Measurements from ENCODE around the gene POU3F4. TPM values are rescaled to one million over a fixed set of nuclear protein-coding genes. Genes with fewer than 3 reads are reported as not detected.

POU3F4 gene
- total RNA-seq (not detected), total RNA-seq (0 to 0.12 (median 0) reads per million in 172 experiments)
- polyA plus RNA-seq (2013, experiment 1 of 2), result not detected
- not detected for polyA plus RNA-seq (2013, experiment 2 of 2)

DNA sequence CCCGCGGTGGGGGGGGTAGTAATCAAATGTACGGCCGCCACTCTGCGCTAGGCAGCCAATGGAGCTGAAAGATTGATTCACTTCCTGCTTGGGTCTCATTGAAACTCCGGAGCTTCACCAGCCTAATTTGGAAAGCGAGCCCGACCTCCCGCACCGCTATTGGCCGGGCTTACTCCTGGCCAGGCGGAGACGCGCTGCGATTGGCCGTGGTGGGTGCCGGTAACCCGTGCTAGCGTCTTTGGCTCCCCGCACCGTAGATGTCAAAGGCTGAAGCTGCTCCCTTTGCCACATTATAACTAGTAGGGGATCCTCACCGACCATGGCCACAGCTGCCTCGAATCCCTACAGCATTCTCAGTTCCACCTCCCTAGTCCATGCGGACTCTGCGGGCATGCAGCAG lies at the start of gene POU3F4:
POU3F4 (plus strand) TSS at position 285 of the 400 bp plus-strand sequence; CDS start at position 320, 35 bp downstream.
- H3K27me3 Mint-ChIP-seq, result peaks cover 57% of the 10 kb centered on the region
- H3K9me3 Mint-ChIP-seq, result no peaks in the 10 kb centered on the region
- peaks cover 4% of the 10 kb centered on the region for H3K4me1 Mint-ChIP-seq (ENCODE audit: low read depth)
- peaks cover 0 to 27% of the 10 kb centered on the region in 2 experiments for H3K9me3 ChIP-seq (ENCODE audit: control insufficient read depth in 1 of 2, insufficient read depth in 1 of 2, low read length in 2 of 2)
- intact Hi-C loops (cut with DNase I, micrococcal nuclease), result no loop called here
- DNase-seq (no peak), ATAC-seq (ENCODE audit: poor library complexity) (no peak)
- peaks cover 4% of the 10 kb centered on the region for H3K4me1 ChIP-seq (ENCODE audit: insufficient read depth, low read length)
- no peak within 1 kb of the TSS for H3K4me3 ChIP-seq (ENCODE audit: low read length)
- no peaks in the 10 kb centered on the region for H3K36me3 ChIP-seq (ENCODE audit: insufficient read depth, low read length)
- peaks cover 27 to 58% of the 10 kb centered on the region in 2 experiments for H3K27me3 ChIP-seq (ENCODE audit: control insufficient read depth in 1 of 2, insufficient read depth in 2 of 2, low read length in 2 of 2)
- TF ChIP-seq, protein P1, sequence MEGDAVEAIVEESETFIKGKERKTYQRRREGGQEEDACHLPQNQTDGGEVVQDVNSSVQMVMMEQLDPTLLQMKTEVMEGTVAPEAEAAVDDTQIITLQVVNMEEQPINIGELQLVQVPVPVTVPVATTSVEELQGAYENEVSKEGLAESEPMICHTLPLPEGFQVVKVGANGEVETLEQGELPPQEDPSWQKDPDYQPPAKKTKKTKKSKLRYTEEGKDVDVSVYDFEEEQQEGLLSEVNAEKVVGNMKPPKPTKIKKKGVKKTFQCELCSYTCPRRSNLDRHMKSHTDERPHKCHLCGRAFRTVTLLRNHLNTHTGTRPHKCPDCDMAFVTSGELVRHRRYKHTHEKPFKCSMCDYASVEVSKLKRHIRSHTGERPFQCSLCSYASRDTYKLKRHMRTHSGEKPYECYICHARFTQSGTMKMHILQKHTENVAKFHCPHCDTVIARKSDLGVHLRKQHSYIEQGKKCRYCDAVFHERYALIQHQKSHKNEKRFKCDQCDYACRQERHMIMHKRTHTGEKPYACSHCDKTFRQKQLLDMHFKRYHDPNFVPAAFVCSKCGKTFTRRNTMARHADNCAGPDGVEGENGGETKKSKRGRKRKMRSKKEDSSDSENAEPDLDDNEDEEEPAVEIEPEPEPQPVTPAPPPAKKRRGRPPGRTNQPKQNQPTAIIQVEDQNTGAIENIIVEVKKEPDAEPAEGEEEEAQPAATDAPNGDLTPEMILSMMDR (IDR thresholded peaks at IDR 0.05), result no peak
- no peak within 1 kb of the TSS for H3K27ac Mint-ChIP-seq
- no peaks in the 10 kb centered on the region for H3K36me3 Mint-ChIP-seq (ENCODE audit: low read depth)
- ChIA-PET POLR2A (no interaction called here), CTCF (no interaction called here)
- no peak within 1 kb of the TSS for H3K27ac ChIP-seq (ENCODE audit: low read depth in 1 of 2, low read length in 2 of 2)
- H3K4me3 Mint-ChIP-seq, result no peak within 1 kb of the TSS

DNA sequence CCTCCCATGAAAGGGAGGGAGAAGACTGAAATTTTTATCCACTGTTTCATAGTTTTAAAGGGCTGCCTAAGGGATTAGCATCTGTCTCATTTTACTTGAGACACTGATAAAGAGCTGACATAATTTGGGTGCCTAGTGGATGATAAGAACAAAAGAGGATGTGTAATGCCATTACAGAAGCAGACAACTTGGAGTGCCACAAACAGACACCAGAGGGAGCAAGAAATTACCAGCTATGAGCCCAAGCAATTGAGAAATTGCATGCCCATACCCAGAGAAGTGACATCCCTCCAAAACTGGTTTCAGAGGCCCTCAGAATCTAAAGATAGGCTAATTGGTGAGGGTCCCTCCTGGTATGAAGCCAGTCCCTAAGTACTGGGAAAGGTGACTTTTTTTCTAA lies 38.5 kb upstream of the POU3F4 start:
- Histone ChIP-seq H3K27ac (ENCODE audit: low read depth in 1 of 2, low read length in 2 of 2) (no peak overlapping the region), H3K9me3 (ENCODE audit: control insufficient read depth in 1 of 2, insufficient read depth in 1 of 2, low read length in 2 of 2) (no peaks in the 10 kb centered on the region), H3K4me3 (ENCODE audit: low read length) (no peak overlapping the region), H3K27me3 (ENCODE audit: control insufficient read depth in 1 of 2, insufficient read depth in 2 of 2, low read length in 2 of 2) (no peaks in the 10 kb centered on the region), H3K4me1 (ENCODE audit: insufficient read depth, low read length) (no peaks in the 10 kb centered on the region), H3K36me3 (ENCODE audit: insufficient read depth, low read length) (no peaks in the 10 kb centered on the region)
- POLR2A ChIA-PET, result no interaction called here
- TF ChIP-seq, protein P1 (IDR thresholded peaks at IDR 0.05), result no peak
- no peak overlapping the region for H3K27ac Mint-ChIP-seq
- H3K4me1 Mint-ChIP-seq (ENCODE audit: low read depth), result no peaks in the 10 kb centered on the region
- H3K4me3 Mint-ChIP-seq, result no peak overlapping the region
- intact Hi-C loops (cut with DNase I, micrococcal nuclease), result no loop called here
- CTCF ChIA-PET, result no interaction called here
- DNase-seq (peak in 4 of 14 experiments; percentile 0 to 5 (median 4)), ATAC-seq (ENCODE audit: poor library complexity) (no peak)
- H3K27me3 Mint-ChIP-seq, result no peaks in the 10 kb centered on the region
- H3K36me3 Mint-ChIP-seq (ENCODE audit: low read depth), result no peaks in the 10 kb centered on the region
- H3K9me3 Mint-ChIP-seq, result no peaks in the 10 kb centered on the region

DNA sequence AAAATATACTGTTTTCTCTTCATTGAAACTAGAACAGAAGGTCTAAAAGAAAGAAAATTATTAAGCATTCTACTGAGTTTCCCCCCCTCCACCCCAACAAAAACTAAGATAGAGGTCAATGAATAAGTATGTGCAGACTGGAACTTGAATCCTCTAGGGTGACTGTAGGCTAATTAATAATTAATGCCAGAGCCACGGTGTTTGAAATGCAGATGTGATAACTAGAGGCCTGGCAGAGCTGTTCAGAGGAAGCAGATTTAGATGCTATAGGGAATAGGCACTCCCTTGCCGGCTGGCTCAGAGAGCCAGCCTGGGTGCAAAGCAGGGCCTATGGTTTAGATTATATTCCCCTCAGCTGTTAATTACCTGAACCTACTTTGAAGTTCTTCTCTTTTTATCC lies 12.2 kb upstream of the POU3F4 start:
- H3K36me3 ChIP-seq (ENCODE audit: insufficient read depth, low read length), result no peaks in the 10 kb centered on the region
- no peaks in the 10 kb centered on the region for H3K4me1 ChIP-seq (ENCODE audit: insufficient read depth, low read length)
- Mint-ChIP-seq H3K27ac (no peak overlapping the region), H3K9me3 (no peaks in the 10 kb centered on the region), H3K4me3 (no peak overlapping the region), H3K36me3 (ENCODE audit: low read depth) (no peaks in the 10 kb centered on the region), H3K27me3 (no peaks in the 10 kb centered on the region), H3K4me1 (ENCODE audit: low read depth) (no peaks in the 10 kb centered on the region)
- CTCF ChIA-PET, result no interaction called here
- H3K27ac ChIP-seq (ENCODE audit: low read depth in 1 of 2, low read length in 2 of 2), result no peak overlapping the region
- peaks cover 1 to 6% of the 10 kb centered on the region in 2 experiments for H3K27me3 ChIP-seq (ENCODE audit: control insufficient read depth in 1 of 2, insufficient read depth in 2 of 2, low read length in 2 of 2)
- no peak for ATAC-seq (ENCODE audit: poor library complexity)
- TF ChIP-seq, protein P1 (IDR thresholded peaks at IDR 0.05), result no peak
- intact Hi-C loops (cut with DNase I, micrococcal nuclease), result no loop called here
- POLR2A ChIA-PET, result no interaction called here
- H3K9me3 ChIP-seq (ENCODE audit: control insufficient read depth in 1 of 2, insufficient read depth in 1 of 2, low read length in 2 of 2), result no peaks in the 10 kb centered on the region
- no peak overlapping the region for H3K4me3 ChIP-seq (ENCODE audit: low read length)
- no peak for DNase-seq

Measured in CD4-positive, alpha-beta T cell (primary cell).